Endometrial microvascular endothelial cells (primary cell): ENCODE measurements around the gene TTC1. TPM values are rescaled to one million over a fixed set of nuclear protein-coding genes. Genes with fewer than 3 reads are reported as not detected.
"Not testable (repeated sequence)": the region's sequence is repeated elsewhere in the genome, so short reads cannot be mapped to it uniquely, and the experiment has no call there.

Experiments
- in situ Hi-C: cut with HindIII; loops from 2 replicates; pipeline ENCODE4 v1.10.0; 2017; ENCODE audit warnings: low sequenced_read_pairs, low pct_unique_long_range_greater_than_20kb; ENCODE audit errors: inconsistent ontology term
- total RNA-seq: library from RNA; depleted of rRNA; stranded (reverse); fragments of >200 nt; gene quantifications from one replicate; pipeline ENCODE4 v1.2.3, GENCODE V29; 2015; ENCODE audit errors: inconsistent ontology term

TTC1 gene
- total RNA-seq, 1 donor from 2014 or later = 55.6 TPM

GRCh38 chr5:159992566-159992965, 16.4 kb upstream of the TTC1 start:
- in situ Hi-C loops = no loop called here

- in situ Hi-C loops = no loop called here
Measured at GRCh38 chr5:159993194-159993593, 15.7 kb upstream of the TTC1 start.

- in situ Hi-C loops = no loop called here
Measured at GRCh38 chr5:159995907-159996306, 13.0 kb upstream of the TTC1 start.

GRCh38 chr5:160001457-160001856, 7.5 kb upstream of the TTC1 start:
- in situ Hi-C loops = no loop called here

GRCh38 chr5:160007514-160007913, 1.4 kb upstream of the TTC1 start:
- in situ Hi-C loops = no loop called here

GRCh38 chr5:160008529-160008876, 436 bp upstream of the TTC1 start:
- in situ Hi-C loops = not testable (repeated sequence)

- in situ Hi-C loops = no loop called here
Measured at GRCh38 chr5:160009591-160009989, 651 bp downstream of the TTC1 start.

- in situ Hi-C loops = no loop called here
Measured at GRCh38 chr5:160011471-160011870, 2.5 kb downstream of the TTC1 start.

GRCh38 chr5:160014197-160014596, 5.3 kb downstream of the TTC1 start:
- in situ Hi-C loops = not testable (repeated sequence)

- in situ Hi-C loops = no loop called here
Measured at GRCh38 chr5:160018945-160019625, 10.1 kb downstream of the TTC1 start.

- in situ Hi-C loops = no loop called here
Measured at GRCh38 chr5:160020266-160020770, 11.4 kb downstream of the TTC1 start.

GRCh38 chr5:160020964-160021363, 12.0 kb downstream of the TTC1 start:
- in situ Hi-C loops = no loop called here

- in situ Hi-C loops = no loop called here
Measured at GRCh38 chr5:160021831-160022446, 13.0 kb downstream of the TTC1 start.

GRCh38 chr5:160023007-160023907, 14.3 kb downstream of the TTC1 start:
- in situ Hi-C loops = no loop called here

- in situ Hi-C loops = no loop called here
Measured at GRCh38 chr5:160023908-160024630, 15.1 kb downstream of the TTC1 start.

- in situ Hi-C loops = no loop called here
Measured at GRCh38 chr5:160029004-160029403, 20.1 kb downstream of the TTC1 start.

- in situ Hi-C loops = no loop called here
Measured at GRCh38 chr5:160029540-160030139, 20.7 kb downstream of the TTC1 start.

- in situ Hi-C loops = no loop called here
Measured at GRCh38 chr5:160030631-160031377, 21.9 kb downstream of the TTC1 start.
